WI38 (cell line): ENCODE data around the gene TPMT.
"Not testable (repeated sequence)": the region's sequence is repeated elsewhere in the genome, so short reads cannot be mapped to it uniquely, and the experiment has no call there.

ENCODE experiments used
- H3K4me3 ChIP-seq: 2 replicates; pipeline ENCODE4 v1.5.1; 2011; ENCODE audit warnings: low read depth, mild to moderate bottlenecking, control low read depth, low read length
- TF ChIP-seq, protein P1 (sequence below): IDR thresholded peaks from 2 replicates; pipeline ENCODE4 v1.5.1; 2012; ENCODE audit warnings: low read depth, mild to moderate bottlenecking, control low read depth, low read length

Gene TPMT

DNA sequence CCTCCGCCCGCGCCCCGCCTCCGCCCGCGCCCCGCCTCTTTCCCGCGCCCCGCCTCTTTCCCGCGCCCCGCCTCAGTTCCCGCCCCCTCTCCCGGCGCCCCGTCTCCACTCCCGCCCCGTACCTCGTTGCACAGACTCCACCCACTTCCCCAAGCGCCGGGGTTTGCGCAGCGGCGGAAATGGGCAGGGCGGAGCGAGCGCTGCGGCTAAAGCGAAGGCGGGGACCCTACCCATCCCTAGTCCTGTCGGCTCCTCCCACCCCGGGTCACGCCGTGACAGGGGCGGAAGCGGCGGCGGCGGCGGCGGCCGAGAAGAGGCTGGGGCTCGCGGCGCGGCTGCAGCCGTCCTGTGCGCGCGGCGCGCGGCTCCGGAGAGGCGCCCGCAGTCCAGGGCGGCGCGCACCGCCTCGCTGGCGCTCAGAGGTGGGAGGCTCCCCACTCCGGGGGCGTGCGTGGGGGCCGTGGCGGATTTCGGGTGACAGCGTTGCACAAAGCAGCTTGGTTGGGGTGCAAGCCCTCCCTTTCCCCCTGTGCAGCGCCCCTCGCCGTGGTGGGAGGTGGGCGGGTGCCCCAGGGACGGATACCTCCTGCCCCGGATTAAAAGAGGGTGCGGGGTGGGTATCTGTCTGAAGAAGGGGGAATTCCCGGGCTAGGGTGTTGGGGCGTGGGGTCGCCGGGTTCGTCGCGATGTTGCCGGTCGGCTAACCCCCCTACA, 430 bp upstream of the TPMT start, which contains the start of gene KDM1B:
Gene KDM1B, plus strand, starts transcription at position 273 of the 714 bp plus-strand sequence. CDS start 4,474 bp downstream, outside the sequence.
- H3K4me3 ChIP-seq: peak within 1 kb of the TSS; percentile 95
- TF ChIP-seq, protein P1, sequence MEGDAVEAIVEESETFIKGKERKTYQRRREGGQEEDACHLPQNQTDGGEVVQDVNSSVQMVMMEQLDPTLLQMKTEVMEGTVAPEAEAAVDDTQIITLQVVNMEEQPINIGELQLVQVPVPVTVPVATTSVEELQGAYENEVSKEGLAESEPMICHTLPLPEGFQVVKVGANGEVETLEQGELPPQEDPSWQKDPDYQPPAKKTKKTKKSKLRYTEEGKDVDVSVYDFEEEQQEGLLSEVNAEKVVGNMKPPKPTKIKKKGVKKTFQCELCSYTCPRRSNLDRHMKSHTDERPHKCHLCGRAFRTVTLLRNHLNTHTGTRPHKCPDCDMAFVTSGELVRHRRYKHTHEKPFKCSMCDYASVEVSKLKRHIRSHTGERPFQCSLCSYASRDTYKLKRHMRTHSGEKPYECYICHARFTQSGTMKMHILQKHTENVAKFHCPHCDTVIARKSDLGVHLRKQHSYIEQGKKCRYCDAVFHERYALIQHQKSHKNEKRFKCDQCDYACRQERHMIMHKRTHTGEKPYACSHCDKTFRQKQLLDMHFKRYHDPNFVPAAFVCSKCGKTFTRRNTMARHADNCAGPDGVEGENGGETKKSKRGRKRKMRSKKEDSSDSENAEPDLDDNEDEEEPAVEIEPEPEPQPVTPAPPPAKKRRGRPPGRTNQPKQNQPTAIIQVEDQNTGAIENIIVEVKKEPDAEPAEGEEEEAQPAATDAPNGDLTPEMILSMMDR: no peak

DNA sequence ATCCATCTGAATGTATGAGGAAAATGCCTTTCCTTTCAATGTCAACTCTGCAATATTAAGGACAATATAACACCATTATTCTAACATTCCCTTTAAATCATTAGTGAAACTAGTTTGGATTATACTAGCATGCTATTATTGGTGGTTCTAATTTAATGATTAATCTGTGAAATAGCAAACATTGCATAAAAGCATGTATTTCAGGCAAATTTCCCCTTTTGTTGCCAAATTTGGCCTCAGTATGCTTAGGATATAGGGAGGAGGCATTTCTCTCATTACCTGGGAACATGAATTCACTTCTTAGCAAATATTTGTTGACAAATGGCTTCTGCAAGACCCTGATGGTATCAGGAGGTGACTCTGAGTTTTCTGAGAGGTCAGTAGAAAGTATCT, 1.6 kb downstream of the TPMT start:
- peak overlapping the region; percentile 17; the same call in 1 of the 2 replicates for H3K4me3 ChIP-seq
- TF ChIP-seq, protein P1: no peak

DNA sequence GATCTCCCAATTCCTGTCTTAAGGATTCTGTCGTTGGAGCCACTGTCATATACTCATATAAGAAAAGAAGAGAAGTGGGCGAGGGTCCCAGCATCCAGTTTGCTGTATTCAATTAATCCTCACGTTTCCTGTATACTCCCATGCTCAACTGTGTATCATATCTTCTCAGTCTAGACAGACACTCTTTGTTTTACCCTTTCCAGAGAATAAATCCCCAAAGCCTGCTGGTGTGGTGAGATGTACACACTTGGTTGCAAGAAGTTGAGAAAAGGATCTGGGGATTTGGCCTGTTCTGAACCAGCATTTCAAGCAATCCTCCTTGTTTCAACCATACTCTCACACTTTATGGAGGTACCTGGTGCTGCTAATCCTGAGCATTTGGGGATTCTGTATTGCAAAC, 3.1 kb downstream of the TPMT start:
- no peak overlapping the region for H3K4me3 ChIP-seq
- TF ChIP-seq, protein P1: no peak

DNA sequence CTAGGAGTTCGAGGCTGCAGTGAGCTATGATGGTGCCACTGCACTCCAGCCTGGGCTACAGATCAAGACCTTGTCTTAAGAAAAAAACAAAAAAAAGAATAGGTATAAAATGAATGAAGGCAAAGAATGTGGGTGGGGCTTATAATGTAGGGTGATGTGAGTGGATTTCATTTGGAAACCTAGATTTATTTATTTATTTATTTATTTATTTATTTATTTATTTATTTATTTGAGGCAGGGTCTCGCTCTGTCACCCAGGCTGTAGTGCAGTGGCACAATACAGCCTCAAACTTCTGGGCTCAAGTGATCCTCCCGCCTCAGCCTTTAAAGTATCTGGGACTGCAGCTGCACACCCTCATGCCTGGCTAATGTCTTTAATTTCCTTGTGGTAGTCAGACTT, 3.5 kb downstream of the TPMT start:
- not testable (repeated sequence) for H3K4me3 ChIP-seq

DNA sequence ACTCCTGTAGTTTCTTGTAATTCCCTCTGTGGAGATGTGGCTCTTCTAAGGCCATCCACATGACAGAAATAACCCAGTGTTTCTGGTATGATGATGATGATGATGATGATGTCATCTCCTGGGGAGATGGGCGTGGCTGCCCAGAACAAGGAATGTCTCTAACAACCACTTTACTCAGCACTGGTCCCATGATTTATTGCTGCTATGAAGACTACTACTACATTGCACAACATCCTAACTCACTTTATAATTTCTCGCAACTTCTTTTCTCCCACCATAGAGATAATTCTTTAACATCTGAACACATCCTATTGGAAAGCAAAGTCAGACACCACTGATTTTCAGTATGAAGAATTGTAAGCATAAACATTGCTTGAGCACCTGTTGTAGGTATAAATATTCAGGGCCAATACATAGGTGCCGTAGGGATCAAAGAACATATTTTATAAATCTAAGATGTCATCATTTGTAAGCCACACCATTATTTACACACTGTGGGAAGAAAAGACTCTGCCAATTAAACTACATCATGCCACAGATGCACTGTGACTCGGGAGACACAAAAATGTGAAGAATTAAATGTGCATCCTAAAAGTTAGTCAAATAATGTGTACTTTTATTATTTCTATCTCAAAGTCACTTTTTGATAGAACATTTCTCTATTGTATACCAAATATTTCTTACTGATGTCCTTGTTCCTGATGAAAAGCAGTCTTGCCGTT, 6.4 kb downstream of the TPMT start:
- TF ChIP-seq, protein P1: no peak
- no peak overlapping the region for H3K4me3 ChIP-seq

DNA sequence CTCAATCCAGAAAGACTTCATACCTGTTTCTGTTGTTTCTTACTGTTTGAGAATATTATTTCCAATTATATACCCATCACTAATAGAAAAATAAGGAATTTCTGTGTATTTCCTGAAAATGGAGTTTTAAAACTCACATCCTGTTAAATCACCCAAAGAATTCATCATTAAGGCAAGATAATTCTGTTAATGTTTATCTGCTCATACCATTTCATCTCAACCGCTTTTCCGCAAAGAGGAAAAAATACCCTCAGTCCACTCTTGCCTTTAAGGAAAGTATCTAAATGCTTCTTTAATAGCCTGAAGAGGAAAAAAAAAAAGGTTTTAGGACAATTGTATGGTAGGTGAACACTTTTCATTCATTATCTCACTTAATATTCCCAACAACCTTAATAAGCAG, 7.3 kb downstream of the TPMT start:
- H3K4me3 ChIP-seq: no peak overlapping the region
- TF ChIP-seq, protein P1: no peak

DNA sequence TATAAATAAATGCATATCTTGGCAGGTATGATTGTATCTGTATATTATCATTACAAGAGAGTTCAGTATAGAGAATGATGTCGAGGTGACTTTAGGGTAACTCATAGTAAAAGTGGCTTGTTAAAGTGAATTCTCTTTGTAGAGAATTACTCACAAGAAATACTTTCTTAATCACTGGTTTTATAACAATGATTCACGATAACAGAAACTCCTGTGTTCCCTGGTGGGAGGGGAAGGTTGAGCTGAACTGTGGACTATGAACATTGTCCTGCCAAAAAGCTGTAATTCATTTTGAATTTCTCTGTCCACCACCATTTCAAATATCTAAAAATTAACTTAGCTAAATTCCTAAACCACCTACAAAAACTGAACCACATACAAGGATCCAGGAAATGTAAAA, 7.7 kb downstream of the TPMT start:
- TF ChIP-seq, protein P1: no peak
- no peak overlapping the region for H3K4me3 ChIP-seq
